ENCODE results near the gene PARP3. TPM values are rescaled to one million over a fixed set of nuclear protein-coding genes. Genes with fewer than 3 reads are reported as not detected.
A peak's percentile ranks its signal among the peaks of the same experiment; 100 is the strongest.

The PARP3 gene
- total and polyA plus RNA-seq, 9 of the 15 experiments (the other 6 are each of a cell fraction or from before 2014, with no cell fraction given): 0.46 to 6.6 (median 4.5) TPM

GRCh38 chr3:51929420-51930003 is 12.7 kb upstream of the PARP3 start:
- Histone ChIP-seq H3K4me3 (no peak overlapping the region), H3K79me2 (ENCODE audit: control insufficient read depth, insufficient read depth, low read length) (no peaks in the 10 kb centered on the region), H3K9me1 (ENCODE audit: control insufficient read depth, insufficient read depth, low read length) (no peaks in the 10 kb centered on the region), H3K9me3 (replicated peaks; ENCODE audit: control insufficient read depth, insufficient read depth, low read depth, low read length) (no peaks in the 10 kb centered on the region), H3K36me3 (ENCODE audit: control insufficient read depth, insufficient read depth, low read length) (peaks cover 15% of the 10 kb centered on the region; the same call in 1 of the 3 replicates), H3K4me1 (replicated peaks in 1 of 2; ENCODE audit: control insufficient read depth in 2 of 2, insufficient read depth in 2 of 2, low read length in 2 of 2) (no peaks in the 10 kb centered on the region), H2AFZ (ENCODE audit: low read depth, low read length) (no peak overlapping the region), H3K27ac (ENCODE audit: extremely low read depth, low read depth, low read length) (no peak overlapping the region), H3K9ac (ENCODE audit: insufficient read depth in 1 of 2, low read depth in 2 of 2, low read length in 2 of 2) (no peak overlapping the region), H3K4me2 (ENCODE audit: insufficient read depth, low read length) (no peak overlapping the region), H3K27me3 (ENCODE audit: control insufficient read depth in 2 of 2, insufficient read depth in 2 of 2, low read length in 2 of 2) (no peaks in the 10 kb centered on the region), H4K20me1 (replicated peaks; ENCODE audit: control insufficient read depth, insufficient read depth, low read length) (no peaks in the 10 kb centered on the region)
- CTCF ChIA-PET (ENCODE audit: low intra/inter-chr PET ratio): no interaction called here
- intact Hi-C loops (cut with micrococcal nuclease): no loop called here
- POLR2A ChIA-PET: interaction anchor here (1.0 kb wide), 1 partner anchor 12 kb away, joined by 6 read pairs; the partner anchor contains the start of gene RRP9
- 23% methylated on average over 5 of the region's 5 CpGs for WGBS (ENCODE audit: insufficient coverage, low coverage, missing lambda C conversion rate)
- BruUV-seq (replicated peaks): no TSS peak
- peak; percentile 56 for FAIRE-seq
- in situ Hi-C loops (cut with MboI): no loop called here
- ATAC-seq: peak; percentile 64; the same call in 2 of the 3 replicates
- peak; percentile 24 to 53 (median 42) for DNase-seq (ENCODE audit: extremely low read depth in 1 of 4, low spot score in 3 of 4)
- TF ChIP-seq HDAC2 (IDR thresholded peaks at IDR 0.05) (peak; percentile 51; the same call in 1 of the 2 replicates), RUNX1 (IDR thresholded peaks at IDR 0.05; ENCODE audit: low read depth) (no peak), ZNF780A (CRISPR knock-in tag; IDR thresholded peaks at IDR 0.05) (no peak), AFF1 (IDR thresholded peaks at IDR 0.05; ENCODE audit: low read depth in 1 of 2, partially characterized antibody in 2 of 2) (peak in 1 of 2 experiments; percentile 87), ZNF398 (CRISPR knock-in tag; IDR thresholded peaks at IDR 0.05) (no peak), ZNF766 (CRISPR knock-in tag; conservative IDR thresholded peaks at IDR 0.05) (0 out of 2 replicates have a peak, but pooled peaks have one; percentile 31), PHF8 (IDR thresholded peaks at IDR 0.05; ENCODE audit: borderline replicate concordance, low read length) (no peak), NR2C2 (CRISPR knock-in tag; IDR thresholded peaks at IDR 0.05) (no peak), NR2C2 (tag; IDR thresholded peaks at IDR 0.05) (no peak), PRMT5 (CRISPR knock-in tag; IDR thresholded peaks at IDR 0.05) (peak; percentile 74; the same call in 1 of the 2 replicates), NBN (IDR thresholded peaks at IDR 0.05; ENCODE audit: low read depth) (no peak), EHMT2 (IDR thresholded peaks at IDR 0.05) (peak; percentile 99), DMBX1 (CRISPR knock-in tag; IDR thresholded peaks at IDR 0.05; ENCODE audit: borderline replicate concordance) (peak; percentile 55; the same call in 1 of the 2 replicates)
- TF ChIP-seq, protein P1, sequence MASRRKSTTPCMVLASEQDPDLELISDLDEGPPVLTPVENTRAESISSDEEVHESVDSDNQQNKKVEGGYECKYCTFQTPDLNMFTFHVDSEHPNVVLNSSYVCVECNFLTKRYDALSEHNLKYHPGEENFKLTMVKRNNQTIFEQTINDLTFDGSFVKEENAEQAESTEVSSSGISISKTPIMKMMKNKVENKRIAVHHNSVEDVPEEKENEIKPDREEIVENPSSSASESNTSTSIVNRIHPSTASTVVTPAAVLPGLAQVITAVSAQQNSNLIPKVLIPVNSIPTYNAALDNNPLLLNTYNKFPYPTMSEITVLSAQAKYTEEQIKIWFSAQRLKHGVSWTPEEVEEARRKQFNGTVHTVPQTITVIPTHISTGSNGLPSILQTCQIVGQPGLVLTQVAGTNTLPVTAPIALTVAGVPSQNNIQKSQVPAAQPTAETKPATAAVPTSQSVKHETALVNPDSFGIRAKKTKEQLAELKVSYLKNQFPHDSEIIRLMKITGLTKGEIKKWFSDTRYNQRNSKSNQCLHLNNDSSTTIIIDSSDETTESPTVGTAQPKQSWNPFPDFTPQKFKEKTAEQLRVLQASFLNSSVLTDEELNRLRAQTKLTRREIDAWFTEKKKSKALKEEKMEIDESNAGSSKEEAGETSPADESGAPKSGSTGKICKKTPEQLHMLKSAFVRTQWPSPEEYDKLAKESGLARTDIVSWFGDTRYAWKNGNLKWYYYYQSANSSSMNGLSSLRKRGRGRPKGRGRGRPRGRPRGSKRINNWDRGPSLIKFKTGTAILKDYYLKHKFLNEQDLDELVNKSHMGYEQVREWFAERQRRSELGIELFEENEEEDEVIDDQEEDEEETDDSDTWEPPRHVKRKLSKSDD (conservative IDR thresholded peaks at IDR 0.05; ENCODE audit: low read length): no peak
